ENCODE data around the gene OSBPL5.

GRCh38 chr11:3155691-3156258 is 9.3 kb downstream of the OSBPL5 start:
- TF ChIP-seq CTCF (conservative IDR thresholded peaks at IDR 0.05; ENCODE audit: low read depth, low read length) (no peak), EZH2 (IDR thresholded peaks at IDR 0.05; ENCODE audit: low read length, unreplicated experiment) (no peak), EZH2phosphoT487 (IDR thresholded peaks at IDR 0.05; ENCODE audit: borderline replicate concordance, low read length) (no peak)
